GM18517 (cell line): ENCODE measurements around the gene PON2.

ENCODE experiments used
- ATAC-seq: cut with Tn5 transposase; IDR thresholded peaks from one replicate; pipeline ENCODE4 v1.9.1; 2021; ENCODE audit warnings: mild to moderate bottlenecking, moderate library complexity; ENCODE audit not compliant: unreplicated experiment

Gene PON2

GRCh38 chr7:95446618-95447017, 11.8 kb upstream of the PON2 start:
- no peak for ATAC-seq

GRCh38 chr7:95444796-95445195, 10.0 kb upstream of the PON2 start:
- ATAC-seq = no peak

- no peak for ATAC-seq
These were observed 6.4 kb upstream of the PON2 start for GRCh38 chr7:95441042-95441823.

GRCh38 chr7:95440394-95441038, 5.7 kb upstream of the PON2 start:
- no peak for ATAC-seq

DNA sequence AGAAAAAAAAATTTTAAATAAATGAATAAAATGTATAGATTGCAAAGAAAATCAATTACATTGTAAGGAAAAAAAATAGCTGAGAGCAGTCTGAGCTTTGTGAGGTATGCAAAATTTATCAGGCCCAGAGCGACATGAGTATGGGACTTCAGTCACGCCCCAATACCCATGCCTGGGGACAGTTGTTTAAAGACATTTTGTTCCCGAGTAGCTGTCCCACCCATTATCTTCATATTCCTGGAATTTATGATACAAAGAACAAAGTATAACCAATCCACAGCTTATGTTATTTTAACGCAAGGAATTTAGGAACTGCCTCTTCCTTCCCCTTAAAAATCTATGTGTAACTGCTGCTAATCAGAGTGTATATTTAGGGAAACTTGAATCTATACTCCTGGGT, 1.6 kb upstream of the PON2 start:
- no peak for ATAC-seq

- no peak for ATAC-seq
These were observed 573 bp upstream of the PON2 start for GRCh38 chr7:95435422-95435780.

DNA sequence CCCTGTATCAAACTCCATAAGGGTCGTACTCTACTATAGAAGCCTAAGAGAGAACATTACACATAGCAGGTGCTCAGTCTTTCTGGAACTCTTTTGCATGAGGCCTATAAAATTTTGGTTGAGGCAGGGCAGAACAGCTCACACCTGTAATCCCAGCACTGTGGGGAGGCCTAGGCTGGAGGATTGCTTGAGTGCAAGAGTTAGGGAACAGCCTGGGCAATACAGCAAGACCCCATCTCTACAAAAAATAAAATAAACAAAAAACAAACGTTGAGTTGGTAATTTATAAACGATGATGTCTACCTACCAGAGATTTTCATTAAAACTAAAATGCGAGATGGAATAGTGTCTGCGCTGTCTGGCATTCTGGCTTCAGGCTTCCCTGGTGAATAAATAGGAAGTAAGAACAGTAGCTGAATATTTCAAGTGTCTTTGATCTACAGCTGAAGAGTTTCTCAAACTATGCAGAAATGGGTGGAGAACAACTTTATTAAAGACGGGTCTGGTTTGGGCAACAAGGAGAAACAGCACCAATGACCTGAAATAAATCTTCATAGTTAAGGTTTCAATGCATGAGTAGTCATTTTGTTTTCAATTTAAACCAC, 774 bp downstream of the PON2 start:
- ATAC-seq = no peak

GRCh38 chr7:95433129-95433528, 1.7 kb downstream of the PON2 start:
- no peak for ATAC-seq

DNA sequence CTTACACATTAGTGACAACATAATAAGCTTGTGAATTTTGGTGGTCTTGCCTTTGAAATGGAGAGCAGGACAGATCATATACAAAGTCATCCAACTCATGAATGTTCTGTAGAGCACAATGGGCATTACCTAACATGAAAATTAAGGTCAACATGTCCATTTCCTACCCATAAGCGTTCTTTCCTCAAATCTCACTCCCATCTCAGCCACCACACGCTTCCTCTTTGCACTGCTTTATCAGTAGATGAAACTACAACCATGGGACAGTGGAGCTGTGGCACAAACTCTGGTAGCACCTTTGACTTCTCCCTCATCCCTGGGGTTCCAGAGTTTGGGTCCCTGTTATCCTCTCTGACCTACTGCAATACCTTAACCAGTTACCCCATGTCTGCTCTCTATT, 2.2 kb downstream of the PON2 start:
- ATAC-seq = no peak

DNA sequence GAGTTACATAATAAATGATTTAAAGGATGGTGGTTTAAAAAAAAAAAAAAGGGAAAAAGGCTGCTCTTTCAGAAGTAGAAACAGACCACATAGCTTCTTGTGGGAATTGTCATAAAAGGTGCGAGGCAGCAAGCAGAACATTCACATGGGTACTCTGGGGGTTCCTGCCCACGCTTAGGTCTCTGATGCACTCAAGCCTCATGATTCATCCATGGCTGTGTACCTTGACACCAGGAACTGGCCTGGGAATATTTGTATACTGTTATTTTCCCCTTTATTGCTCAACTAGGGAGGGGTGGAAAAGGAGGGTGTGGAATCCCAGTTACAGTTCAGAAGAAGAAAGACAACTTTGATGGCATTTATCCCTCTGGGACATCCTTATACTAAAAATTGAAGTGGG, 4.0 kb downstream of the PON2 start:
- no peak for ATAC-seq

DNA sequence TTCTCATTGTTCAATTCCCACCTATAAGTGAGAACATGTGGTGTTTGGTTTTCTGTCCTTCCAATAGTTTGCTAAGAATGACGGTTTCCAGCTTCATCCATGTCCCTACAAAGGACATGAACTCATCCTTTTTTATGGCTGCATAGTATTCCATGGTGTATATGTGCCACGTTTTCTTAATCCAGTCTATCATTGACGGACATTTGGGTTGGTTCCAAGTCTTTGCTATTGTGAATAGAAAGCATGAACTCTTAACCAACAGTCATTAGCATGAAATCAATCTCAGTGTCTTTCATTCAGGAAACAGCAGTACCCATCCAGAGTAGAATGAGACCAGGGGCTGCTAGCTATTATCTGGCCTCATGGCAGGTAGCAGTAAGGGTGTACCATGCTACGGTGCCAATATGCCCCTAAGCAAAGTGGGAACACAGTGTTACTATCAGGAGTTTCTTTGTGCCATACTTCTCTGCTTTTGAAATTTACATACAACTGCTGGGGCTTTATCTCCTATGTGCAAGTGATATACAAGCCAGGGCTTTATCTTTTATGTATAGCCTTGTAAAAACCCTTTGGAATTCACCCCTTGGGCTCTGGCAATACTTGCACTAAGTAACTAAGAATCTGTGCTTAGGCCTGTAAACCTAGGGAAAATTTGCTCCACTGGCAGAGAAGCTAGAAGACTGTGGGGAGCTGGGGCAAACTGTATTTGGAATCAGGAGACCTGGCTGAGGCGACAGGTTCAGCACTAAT, 5.4 kb downstream of the PON2 start:
- no peak for ATAC-seq

DNA sequence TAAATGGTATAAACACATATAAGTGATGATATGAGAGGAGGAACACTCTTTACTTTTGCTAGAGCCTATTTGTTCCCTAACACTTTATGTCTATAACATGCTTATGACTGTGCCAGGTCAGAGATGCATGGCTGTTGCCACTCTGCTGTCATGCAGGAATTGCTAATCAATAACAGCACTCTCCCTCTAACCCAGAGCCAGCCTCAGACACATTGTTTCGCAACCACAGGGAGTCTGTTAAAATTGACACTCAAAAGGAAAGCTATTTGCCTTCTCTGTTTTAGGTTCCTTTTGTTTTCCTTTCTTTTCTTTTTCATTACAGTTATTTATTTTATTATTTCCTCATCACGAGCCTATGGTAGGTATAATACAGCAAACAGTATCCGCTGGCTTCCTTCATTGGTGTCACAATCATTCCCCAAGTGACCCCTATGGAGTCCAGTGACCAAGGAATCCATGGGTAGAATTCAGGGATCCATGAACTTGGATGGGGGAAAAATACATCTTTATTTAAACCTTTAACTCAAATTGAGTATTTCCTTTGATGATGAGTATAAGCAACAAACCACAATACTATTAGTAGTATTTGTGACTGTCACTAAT, 6.8 kb downstream of the PON2 start:
- no peak for ATAC-seq

GRCh38 chr7:95427166-95427565, 7.7 kb downstream of the PON2 start:
- no peak for ATAC-seq

GRCh38 chr7:95425694-95426093, 9.1 kb downstream of the PON2 start:
- ATAC-seq = no peak

GRCh38 chr7:95424716-95425115, 10.1 kb downstream of the PON2 start:
- ATAC-seq = no peak

DNA sequence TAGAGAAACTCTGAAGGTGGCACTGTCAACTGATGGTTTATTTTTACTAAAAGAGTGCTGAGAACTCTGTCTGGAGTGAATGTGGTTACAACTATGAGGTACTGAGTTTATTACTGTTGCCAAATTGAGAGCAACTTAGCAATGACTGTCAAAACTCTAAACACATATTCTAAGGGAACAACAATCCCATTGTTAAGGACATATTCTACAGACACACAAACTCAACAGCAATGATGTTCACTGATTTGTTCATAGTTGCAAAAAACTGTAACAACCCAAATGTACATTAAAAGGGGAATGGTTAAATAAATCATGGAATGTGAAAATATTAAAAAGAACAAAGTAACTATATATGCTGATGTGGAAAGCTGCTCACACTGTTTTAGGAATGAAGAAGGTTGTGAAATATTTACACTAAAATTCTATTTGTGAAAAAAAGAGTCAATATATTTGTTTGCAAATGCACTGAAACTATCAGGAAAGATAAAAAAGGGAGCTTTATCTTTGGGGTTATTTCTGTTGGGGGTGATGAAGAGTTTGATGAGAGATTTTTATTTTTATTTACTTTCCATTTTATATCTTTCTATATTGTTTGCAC, 12.9 kb downstream of the PON2 start:
- no peak for ATAC-seq

DNA sequence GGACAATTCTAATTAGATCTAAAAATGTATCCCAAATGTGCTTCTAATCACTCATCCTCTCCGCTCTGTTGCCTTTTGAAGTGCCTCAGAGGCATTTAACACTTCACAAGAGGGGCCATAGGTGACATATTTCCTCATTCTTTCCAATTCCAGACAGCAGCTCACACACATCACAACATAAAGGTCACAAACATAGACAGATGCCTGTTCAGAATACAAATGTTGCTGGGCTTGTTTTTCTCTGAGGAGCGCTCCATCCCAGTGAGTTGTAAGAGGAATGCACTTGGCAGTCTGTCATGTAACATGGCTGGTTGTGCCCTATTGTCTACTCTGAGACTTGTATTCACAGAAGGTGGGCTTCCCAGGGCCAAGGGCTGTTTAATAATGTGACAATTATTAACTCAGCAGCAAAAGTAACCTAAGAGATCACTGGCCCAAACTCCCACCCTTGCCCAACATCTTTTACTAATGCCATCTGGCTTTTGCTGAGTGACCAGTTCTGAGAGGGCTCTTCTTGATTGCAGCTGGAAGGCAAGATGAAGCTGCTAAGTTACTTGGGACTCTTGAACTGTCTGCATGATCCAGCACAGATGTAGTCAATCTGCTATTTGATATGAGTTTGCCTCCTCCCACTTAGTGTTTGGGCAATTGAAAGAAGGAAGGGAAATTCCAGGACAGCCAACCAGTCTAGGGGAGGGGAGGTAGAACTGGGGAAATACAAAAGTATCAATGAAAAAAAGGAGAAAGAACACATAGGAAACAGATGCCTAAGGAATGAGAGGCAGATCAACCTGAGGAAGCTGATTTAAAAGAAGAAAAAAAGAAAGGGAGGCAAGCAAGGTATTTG, 13.6 kb downstream of the PON2 start:
- ATAC-seq = no peak

DNA sequence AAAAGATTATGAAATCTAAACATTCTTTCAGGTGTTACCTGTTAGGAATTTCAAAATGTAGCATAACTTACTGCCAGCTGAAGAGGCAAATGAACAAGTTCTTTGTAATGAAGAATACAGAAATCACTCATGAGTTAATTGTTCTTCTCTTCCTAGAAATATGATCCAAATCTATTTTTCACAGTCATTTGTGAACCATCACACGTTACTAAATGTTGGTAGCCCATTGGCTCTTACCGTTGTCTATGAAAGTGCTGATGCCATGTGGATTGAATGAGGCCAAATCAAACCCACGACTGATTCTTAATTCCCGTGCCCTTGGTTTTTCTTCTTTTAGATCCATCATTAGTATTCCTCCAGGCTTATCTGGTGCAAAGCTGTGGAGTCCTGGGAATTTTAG, 22.8 kb downstream of the PON2 start:
- no peak for ATAC-seq

- ATAC-seq = no peak
These were observed 23.2 kb downstream of the PON2 start for GRCh38 chr7:95411666-95412065.

- ATAC-seq = no peak
These were observed 23.8 kb downstream of the PON2 start for GRCh38 chr7:95411036-95411435.
